Epithelial cell of alveolus of lung (primary cell): ENCODE measurements around the gene TRIM71. TPM values are rescaled to one million over a fixed set of nuclear protein-coding genes. Genes with fewer than 3 reads are reported as not detected.

Experiments used
- total RNA-seq: library from RNA; depleted of rRNA; stranded (reverse); fragments of >200 nt; gene quantifications from 2 replicates; pipeline ENCODE4 v1.2.1, GENCODE V29; 2015

Gene TRIM71
- under 0.01 TPM in 1 of 2 replicates, not detected in the other for total RNA-seq

GRCh38 chr3:32817558-32818228 lies at the start of gene TRIM71:
Gene TRIM71 (plus strand): TSS chr3:32817997. CDS start chr3:32818081, 84 bp downstream.

Other genes starting within 250 kb of the TRIM71 start
- 24.8 and 31.0 TPM in 2 replicates for gene DYNC1LI1, start 247.1 kb upstream of the TRIM71 start, total RNA-seq
- 15.1 and 24.5 TPM in 2 replicates for gene CNOT10, start 132.8 kb upstream of the TRIM71 start, total RNA-seq
- gene CCR4, start 133.6 kb downstream of the TRIM71 start, total RNA-seq = not detected in 2 replicates